Hepatocyte (in vitro differentiated cells): ENCODE measurements around the gene PM20D2.

Experiments
- CTCF ChIP-seq: fragments of 200-600 bp; sonication (generic); IDR thresholded peaks from 2 replicates; pipeline ENCODE4 v1.5.1; 2016; ENCODE audit warnings: antibody characterized with exemption, mild to moderate bottlenecking; ENCODE audit not compliant: poor library complexity
- EZH2 ChIP-seq: fragments of 200-600 bp; sonication (generic); IDR thresholded peaks from 2 replicates; pipeline ENCODE4 v1.6.1; 2016; ENCODE audit warnings: antibody characterized with exemption, mild to moderate bottlenecking, borderline replicate concordance
- EZH2phosphoT487 ChIP-seq: fragments of 200-600 bp; sonication (generic); IDR thresholded peaks from one replicate; pipeline ENCODE4 v1.6.1; 2018; ENCODE audit warnings: antibody characterized with exemption, mild to moderate bottlenecking, low read depth, moderate library complexity; ENCODE audit not compliant: unreplicated experiment, severe bottlenecking

GRCh38 chr6:89194559-89194958 is 48.7 kb downstream of the PM20D2 start:
- no peak for TF ChIP-seq CTCF
- no peak for TF ChIP-seq EZH2
- no peak for TF ChIP-seq EZH2phosphoT487
